Epithelial cell of proximal tubule (primary cell): ENCODE data around the gene MCFD2. TPM values are rescaled to one million over a fixed set of nuclear protein-coding genes. Genes with fewer than 3 reads are reported as not detected.
"Not testable (repeated sequence)": the region's sequence is repeated elsewhere in the genome, so short reads cannot be mapped to it uniquely, and the experiment has no call there.

Source experiments
- DNase-seq: peaks from one replicate; pipeline ENCODE4 v3.0.0-alpha.2; 2011; ENCODE audit warnings: low read depth
- H3K4me3 ChIP-seq: 2 replicates; pipeline ENCODE4 v1.5.1; 2011; ENCODE audit warnings: low read depth, mild to moderate bottlenecking, low read length
- CTCF ChIP-seq: conservative IDR thresholded peaks from 2 replicates; pipeline ENCODE4 v1.5.1; 2012; ENCODE audit warnings: low read depth, mild to moderate bottlenecking, low read length
- total RNA-seq: library from RNA; depleted of rRNA; stranded (reverse); fragments of >200 nt; gene quantifications from 2 replicates; pipeline ENCODE4 v1.2.3, GENCODE V29; 2015

Gene MCFD2
- total RNA-seq, 1 donor from 2014 or later: 36.3 TPM

DNA sequence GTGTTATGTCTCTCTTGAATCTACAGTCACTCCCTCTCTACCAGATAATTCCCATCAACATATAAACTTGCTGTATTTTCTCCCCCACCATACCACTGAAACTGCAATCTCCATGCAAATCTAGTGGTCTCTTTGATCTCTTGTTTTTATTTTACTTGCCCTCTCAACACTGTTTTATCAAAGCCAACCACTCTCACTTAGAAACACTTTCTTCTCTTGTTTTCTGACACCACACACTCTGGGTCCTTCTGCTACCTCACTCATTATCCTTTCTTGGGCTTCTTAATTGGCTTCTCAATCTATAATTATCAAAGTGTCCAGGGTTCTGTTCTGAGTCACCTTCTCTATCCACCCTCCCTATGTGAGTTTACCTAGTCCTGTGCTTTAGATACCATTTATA lies 2.0 kb upstream of the MCFD2 start:
- no peak for TF ChIP-seq CTCF
- no peak overlapping the region for H3K4me3 ChIP-seq
- DNase-seq: no peak

GRCh38 chr2:46915811-46916630 lies 415 bp upstream of the MCFD2 start:
- H3K4me3 ChIP-seq: peak overlapping the region; percentile 99
- TF ChIP-seq CTCF: no peak
- DNase-seq: no peak

DNA sequence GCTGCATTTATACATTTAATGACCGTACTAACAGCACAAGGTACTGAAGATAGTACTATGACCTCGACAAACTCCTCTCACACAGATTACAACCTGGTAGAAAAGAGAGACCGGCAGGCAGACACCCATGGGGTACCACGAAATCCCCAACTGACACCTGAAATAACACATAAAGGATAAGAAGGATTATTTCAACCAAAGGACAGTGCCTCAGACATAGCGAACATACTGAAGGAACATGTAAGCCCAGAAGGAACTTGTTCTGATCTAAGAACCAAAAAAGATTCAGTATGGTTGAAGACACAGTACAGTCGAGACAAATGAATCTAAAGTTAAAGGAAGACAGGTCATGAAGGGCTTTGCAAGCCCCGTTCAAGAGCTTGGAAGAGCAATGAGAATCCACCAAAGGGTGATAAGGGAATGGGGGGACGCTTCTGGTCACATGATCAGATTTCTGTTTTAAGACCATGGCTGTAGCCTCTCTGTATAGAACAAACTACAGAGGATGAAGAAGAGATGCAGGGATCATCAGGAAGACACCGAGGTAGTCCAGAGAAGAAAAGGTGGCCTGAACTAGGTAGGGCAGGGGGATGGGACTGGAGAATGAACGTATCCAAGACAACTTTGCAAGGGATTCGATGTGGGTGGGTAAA lies 902 bp downstream of the MCFD2 start:
- no peak for DNase-seq
- TF ChIP-seq CTCF: no peak
- peak overlapping the region; percentile 99 for H3K4me3 ChIP-seq

DNA sequence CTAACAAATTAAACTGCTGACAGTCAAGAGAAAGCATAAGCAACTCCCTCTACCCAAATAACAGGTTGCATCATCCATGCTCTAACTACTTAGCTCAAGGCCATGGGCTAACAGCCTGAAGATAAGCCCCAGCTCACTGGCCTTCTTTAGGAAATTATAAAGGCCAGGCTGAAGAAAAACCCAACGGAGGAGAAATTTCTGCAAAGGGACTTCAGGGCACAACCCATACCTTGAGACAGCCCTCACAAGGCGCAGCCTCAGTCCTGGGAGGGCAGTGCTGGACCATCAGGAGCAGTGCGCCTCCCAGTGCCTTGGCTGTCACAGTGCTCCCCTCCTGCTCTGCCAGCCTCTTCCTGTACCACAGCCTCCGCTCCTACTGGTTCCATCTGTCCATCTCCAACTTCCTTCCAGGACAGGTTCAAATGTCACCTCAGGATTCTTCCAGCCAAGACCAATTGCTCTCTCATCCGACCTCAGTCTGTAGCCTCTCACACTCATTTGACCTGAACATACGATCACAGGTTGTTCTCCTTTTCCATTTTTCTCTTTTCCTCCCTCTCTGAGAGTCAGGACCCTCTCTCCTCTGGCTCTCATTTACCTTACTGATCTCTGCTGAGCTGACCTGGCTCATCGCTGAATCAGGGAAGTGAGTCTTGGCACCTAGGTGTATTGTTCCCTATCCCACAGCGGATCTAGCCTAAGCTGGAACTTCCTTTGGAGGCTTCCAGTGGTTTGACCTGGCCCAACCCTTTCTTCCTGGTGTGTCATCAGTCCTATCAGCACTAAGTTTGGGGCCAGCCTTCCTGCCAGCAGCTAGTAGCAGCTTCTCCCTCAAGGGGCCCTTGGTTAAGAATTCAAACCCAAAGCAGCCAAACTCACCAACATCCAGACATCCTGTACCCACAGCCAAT lies 1.9 kb downstream of the MCFD2 start:
- TF ChIP-seq CTCF: peak; percentile 11
- DNase-seq: no peak
- peak overlapping the region; percentile 99 for H3K4me3 ChIP-seq

- no peak overlapping the region for H3K4me3 ChIP-seq
- DNase-seq: peak; percentile 69
- no peak for TF ChIP-seq CTCF
Measured at GRCh38 chr2:46909771-46910419, 5.7 kb downstream of the MCFD2 start.

DNA sequence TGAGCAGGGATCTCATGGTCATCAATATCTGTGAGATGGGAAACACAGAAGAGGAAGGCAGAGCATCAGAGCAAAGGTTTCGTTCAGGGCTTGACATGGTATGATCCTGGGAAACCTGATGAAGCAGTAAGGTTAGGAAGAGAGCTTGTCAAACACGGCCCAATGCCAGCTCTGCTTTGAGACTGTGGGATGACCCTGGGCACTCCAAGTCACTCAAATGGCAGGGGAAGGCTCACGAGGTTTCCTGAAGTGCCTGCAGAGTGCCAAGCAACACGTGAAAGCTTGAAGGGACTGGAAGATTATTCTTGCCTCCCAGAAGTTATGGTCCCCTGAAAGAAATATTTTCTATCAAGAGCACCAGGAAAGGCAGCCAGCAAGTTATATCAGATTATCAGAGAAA lies 6.5 kb downstream of the MCFD2 start:
- no peak for TF ChIP-seq CTCF
- DNase-seq: no peak

DNA sequence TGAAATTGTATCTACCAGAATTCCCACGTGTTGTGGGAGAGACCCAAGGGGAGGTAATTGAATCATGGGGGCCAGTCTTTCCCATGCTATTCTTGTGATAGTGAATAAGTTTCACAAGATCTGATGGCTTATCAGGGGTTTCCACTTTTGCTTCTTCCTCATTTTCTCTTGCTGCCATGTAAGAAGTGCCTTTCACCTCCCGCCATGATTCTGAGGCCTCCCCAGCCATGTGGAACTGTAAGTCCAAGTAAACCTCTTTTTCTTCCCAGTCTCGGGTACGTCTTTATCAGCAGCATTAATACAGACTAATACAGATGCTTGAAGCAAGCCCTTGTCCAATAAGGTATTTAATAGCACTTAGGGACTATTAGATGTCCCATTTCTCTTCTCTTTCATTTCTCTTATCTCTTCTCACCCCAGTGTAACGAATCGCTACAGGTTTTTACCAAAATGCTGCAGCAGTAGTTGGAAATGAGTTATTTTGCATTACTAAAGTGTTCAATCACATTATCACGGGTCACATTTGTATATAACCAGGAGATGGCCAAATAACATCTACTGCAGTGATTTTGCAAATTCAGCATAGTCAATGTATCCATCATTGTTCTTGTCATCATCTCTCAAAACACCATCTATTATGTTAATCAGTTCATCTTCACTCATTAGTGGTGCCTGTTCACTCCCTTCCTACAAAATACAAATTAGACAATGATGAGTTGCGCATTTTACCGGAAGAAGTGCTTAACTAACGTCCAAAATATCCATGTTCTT lies 10.5 kb downstream of the MCFD2 start:
- not testable (repeated sequence) for H3K4me3 ChIP-seq, DNase-seq

More for the DNA sequence above, 6.5 kb downstream of the MCFD2 start:
- no peak overlapping the region for H3K4me3 ChIP-seq

GRCh38 chr2:46902980-46903379 lies 12.6 kb downstream of the MCFD2 start:
- DNase-seq, H3K4me3 ChIP-seq: not testable (repeated sequence)
